Measurements from ENCODE around the gene CELF1. TPM values are rescaled to one million over a fixed set of nuclear protein-coding genes. Genes with fewer than 3 reads are reported as not detected.

CELF1 gene
- total RNA-seq, 4 donors from 2014 or later, result 90.3 to 210 (median 101) TPM

DNA sequence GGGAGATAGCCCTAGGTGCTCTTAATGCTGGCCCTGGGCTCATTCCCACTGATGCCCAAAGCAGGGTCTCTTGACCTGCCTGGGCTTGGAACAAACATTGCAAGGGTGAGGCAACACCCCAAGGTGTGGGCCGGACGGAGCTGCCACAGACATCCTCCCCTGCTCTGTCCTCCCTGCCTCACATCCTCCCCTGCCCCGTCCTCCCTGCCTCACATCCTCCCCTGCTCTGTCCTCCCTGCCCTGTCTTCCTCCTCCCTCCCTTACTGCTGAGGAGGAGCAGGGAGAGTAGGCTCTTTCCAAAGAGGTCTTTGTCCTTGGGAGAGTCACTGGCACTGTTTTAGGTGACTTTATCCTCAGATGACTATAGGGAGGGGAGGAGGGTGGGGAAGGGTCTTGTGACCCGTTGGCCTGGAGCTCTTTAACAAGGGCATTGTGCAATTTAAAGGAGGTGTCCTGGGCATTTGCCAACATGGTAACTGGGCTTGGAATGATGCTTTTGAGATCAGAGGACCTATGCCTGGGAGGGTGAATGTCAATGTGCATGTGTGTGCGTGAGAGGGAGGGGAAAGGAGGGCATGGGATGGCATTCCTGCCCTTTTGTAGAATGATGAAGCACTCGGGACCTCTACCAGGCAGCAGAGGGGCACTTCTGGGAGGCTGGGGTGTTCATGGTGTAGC lies 34.2 kb upstream of the CELF1 start:
- Histone ChIP-seq H3K4me1 (peaks cover 25% of the 10 kb centered on the region), H3K27ac (peak overlapping the region; percentile 83), H3K27me3 (peaks cover 7% of the 10 kb centered on the region), H3K36me3 (peaks cover 30% of the 10 kb centered on the region), H3K9me3 (no peaks in the 10 kb centered on the region), H3K4me3 (peak overlapping the region; percentile 24)
- no peak for TF ChIP-seq CTCF (IDR thresholded peaks at IDR 0.05)
- TF ChIP-seq EP300 (IDR thresholded peaks at IDR 0.05), result no peak
- no peak for TF ChIP-seq POLR2A (IDR thresholded peaks at IDR 0.05)
- TF ChIP-seq POLR2AphosphoS5 (IDR thresholded peaks at IDR 0.05), result no peak
- peak in 1 of 2 donors; percentile 76 for DNase-seq (ENCODE audit: low spot score in 2 of 2)
- WGBS, result 49% methylated on average over 6 of the region's 6 CpGs

- peaks cover 7% of the 10 kb centered on the region for H3K27me3 ChIP-seq
- peak within 1 kb of the TSS; percentile 24 for H3K4me3 ChIP-seq
- WGBS, result 69% methylated on average over 11 of the region's 12 CpGs
- no peaks in the 10 kb centered on the region for H3K9me3 ChIP-seq
- H3K27ac ChIP-seq, result peak within 1 kb of the TSS; percentile 83
- peaks cover 38% of the 10 kb centered on the region for H3K36me3 ChIP-seq
- DNase-seq (ENCODE audit: low spot score in 2 of 2), result no peak
- peaks cover 25% of the 10 kb centered on the region for H3K4me1 ChIP-seq
- TF ChIP-seq POLR2A (IDR thresholded peaks at IDR 0.05) (no peak), POLR2AphosphoS5 (IDR thresholded peaks at IDR 0.05) (no peak), EP300 (IDR thresholded peaks at IDR 0.05) (no peak), CTCF (IDR thresholded peaks at IDR 0.05) (no peak)
Measured at GRCh38 chr11:47586098-47586855, 33.3 kb upstream of the CELF1 start, which contains the start of gene FAM180B. TSS of gene FAM180B (plus strand) at chr11:47586678. CDS start at chr11:47586769, 91 bp downstream.

GRCh38 chr11:47583844-47584243 lies 30.9 kb upstream of the CELF1 start:
- Histone ChIP-seq H3K27me3 (no peaks in the 10 kb centered on the region), H3K9me3 (no peaks in the 10 kb centered on the region), H3K36me3 (peaks cover 48% of the 10 kb centered on the region), H3K4me1 (peaks cover 39% of the 10 kb centered on the region), H3K4me3 (no peak overlapping the region), H3K27ac (no peak overlapping the region)
- WGBS, result 83% methylated on average over 5 of the region's 5 CpGs
- no peak for TF ChIP-seq CTCF (IDR thresholded peaks at IDR 0.05)
- no peak for TF ChIP-seq POLR2AphosphoS5 (IDR thresholded peaks at IDR 0.05)
- no peak for TF ChIP-seq POLR2A (IDR thresholded peaks at IDR 0.05)
- TF ChIP-seq EP300 (IDR thresholded peaks at IDR 0.05), result no peak
- DNase-seq (ENCODE audit: low spot score in 2 of 2), result no peak

DNA sequence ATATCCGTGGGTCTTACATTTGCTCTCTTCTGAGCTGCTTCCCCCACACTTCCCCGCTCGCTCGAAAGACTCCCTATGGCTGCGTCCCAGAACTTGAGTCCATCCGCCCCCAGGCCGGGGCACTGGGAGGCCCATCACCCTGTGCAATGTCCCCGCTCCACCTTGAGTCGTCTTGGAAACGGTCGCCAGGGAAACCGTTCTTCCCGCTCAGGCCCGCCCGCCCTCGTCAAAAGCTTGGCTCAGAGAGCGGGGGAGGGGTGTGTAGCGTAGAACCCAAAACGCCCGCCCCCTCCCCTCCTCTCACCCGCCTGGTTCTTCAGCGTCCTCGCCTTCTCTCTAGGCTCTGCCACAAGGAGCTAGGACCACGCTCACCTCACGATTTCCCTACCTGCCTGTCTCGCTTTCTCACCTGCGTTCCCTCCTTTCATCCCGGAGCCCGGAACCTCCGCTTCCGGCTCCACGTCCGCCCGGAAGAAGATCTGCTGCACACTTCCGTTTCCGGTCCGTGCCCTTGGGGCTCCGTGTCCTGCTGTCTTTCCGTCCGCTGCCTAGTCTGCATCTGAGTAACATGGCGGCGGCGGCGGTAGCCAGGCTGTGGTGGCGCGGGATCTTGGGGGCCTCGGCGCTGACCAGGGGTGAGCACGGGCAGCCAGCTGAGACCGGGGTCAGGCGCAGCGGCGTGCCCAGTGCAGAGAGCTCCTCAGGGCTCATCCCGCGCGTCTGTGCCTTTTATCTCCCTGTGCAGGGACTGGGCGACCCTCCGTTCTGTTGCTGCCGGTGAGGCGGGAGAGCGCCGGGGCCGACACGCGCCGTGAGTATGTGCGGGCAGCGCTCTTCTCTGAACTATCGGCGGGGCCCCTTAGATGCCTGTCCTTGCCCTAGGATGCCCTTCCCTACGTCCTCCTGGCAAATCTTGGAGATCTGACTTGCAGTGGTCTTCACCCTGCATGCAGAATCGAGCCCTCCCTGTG lies 25.9 kb upstream of the CELF1 start, which contains the start of the genes KBTBD4 and NDUFS3:
KBTBD4 (minus strand) TSS at position 447 of the 971 bp plus-strand sequence; CDS start at position 428, 19 bp downstream.
NDUFS3 (plus strand) TSS at position 551 of the 971 bp plus-strand sequence; CDS start at position 569, 18 bp downstream.
- peak; percentile 93 to 96 for DNase-seq (ENCODE audit: low spot score in 2 of 2)
- peak within 1 kb of the TSS; percentile 89 for H3K4me3 ChIP-seq
- TF ChIP-seq POLR2AphosphoS5 (IDR thresholded peaks at IDR 0.05), result peak; percentile 29 to 99 (median 95)
- TF ChIP-seq POLR2A (IDR thresholded peaks at IDR 0.05), result peak in 1 of 2 donors; percentile 27
- TF ChIP-seq EP300 (IDR thresholded peaks at IDR 0.05), result no peak
- no peak for TF ChIP-seq CTCF (IDR thresholded peaks at IDR 0.05)
- peak within 1 kb of the TSS; percentile 86 for H3K27ac ChIP-seq
- peaks cover 37% of the 10 kb centered on the region for H3K4me1 ChIP-seq
- H3K9me3 ChIP-seq, result no peaks in the 10 kb centered on the region
- no peaks in the 10 kb centered on the region for H3K27me3 ChIP-seq
- WGBS, result 0% methylated on average over 53 of the region's 72 CpGs
- H3K36me3 ChIP-seq, result peaks cover 53% of the 10 kb centered on the region
